GM19023 (cell line): ENCODE results near the gene SEPTIN2.
"Not testable (repeated sequence)": the region's sequence is repeated elsewhere in the genome, so short reads cannot be mapped to it uniquely, and the experiment has no call there.

ENCODE experiments used
- ATAC-seq: cut with Tn5 transposase; IDR thresholded peaks from one replicate; pipeline ENCODE4 v1.9.1; 2021; ENCODE audit warnings: mild to moderate bottlenecking, moderate library complexity; ENCODE audit not compliant: unreplicated experiment

SEPTIN2 gene

GRCh38 chr2:241312082-241312481 is 3.6 kb upstream of the SEPTIN2 start:
- no peak for ATAC-seq

DNA sequence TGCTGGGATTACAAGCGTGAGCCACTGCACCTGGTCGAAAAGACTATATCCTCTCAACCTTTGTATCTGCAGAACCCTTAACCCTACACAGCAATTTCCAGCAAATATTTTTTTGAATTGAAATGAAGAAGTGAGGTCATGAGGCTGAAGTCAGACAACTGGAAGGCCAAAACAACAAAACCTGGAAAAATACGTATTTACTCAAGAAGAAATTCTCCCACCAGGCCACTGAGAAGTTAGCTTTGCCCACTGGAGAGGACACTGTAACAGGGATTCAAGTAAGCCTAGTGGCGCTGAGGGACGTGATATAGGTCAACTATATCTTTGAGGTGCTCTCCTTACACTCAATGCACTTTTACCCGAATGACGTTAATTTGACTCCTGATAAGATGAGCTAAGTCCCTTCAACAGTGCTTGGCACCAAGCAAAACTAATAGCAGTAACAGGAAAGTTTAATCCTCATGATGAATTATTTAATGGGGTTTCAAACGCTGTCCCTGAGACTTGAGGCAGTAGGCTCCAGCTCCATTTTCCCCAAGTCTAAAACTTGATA is 2.1 kb upstream of the SEPTIN2 start:
- ATAC-seq, result no peak

DNA sequence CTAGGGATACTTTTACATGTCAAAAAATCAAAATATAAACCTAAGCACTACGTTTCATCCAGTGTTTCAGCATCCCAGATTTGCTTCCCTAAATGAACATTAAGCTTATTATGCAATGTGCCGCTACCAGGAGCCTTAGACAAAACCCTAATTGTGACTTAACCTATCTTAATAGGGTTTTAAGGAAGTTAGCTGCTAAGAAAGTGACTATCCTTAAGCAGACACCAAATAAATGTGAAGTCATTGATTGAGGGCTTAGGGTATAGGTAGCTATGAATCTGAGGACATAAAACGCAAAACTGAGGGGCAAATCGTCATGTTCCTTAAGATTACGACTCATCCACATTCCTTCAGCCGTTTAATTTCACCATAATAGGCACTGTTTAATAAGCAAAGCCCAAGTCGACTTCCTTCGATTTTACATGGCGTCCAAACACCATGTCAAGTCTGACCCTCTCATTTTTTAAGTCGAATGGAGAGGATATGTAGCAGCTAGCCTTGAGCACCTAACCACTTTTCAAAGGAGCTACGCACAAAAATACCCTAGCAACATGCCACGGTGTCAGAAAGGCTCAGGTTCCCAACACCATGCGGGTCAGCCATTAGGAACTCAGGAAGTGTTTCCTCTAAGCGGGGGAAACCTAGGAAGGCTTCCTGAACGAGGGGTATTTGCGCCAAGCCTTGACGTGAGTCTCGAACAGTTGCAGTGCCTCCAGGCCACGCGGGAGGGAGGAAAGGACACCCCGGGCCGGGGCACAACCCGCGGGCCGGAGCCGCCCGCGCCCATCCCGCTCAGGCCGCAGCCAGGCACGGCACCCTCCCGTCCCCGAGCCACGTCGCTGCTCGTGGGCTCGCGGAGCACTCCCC is 1.3 kb upstream of the SEPTIN2 start:
- no peak for ATAC-seq

GRCh38 chr2:241315093-241315878 is 439 bp upstream of the SEPTIN2 start, which contains the start of gene HDLBP:
Gene HDLBP (minus strand): TSS chr2:241315672. CDS start chr2:241266869, 48,803 bp downstream.
- ATAC-seq, result peak; percentile 69

DNA sequence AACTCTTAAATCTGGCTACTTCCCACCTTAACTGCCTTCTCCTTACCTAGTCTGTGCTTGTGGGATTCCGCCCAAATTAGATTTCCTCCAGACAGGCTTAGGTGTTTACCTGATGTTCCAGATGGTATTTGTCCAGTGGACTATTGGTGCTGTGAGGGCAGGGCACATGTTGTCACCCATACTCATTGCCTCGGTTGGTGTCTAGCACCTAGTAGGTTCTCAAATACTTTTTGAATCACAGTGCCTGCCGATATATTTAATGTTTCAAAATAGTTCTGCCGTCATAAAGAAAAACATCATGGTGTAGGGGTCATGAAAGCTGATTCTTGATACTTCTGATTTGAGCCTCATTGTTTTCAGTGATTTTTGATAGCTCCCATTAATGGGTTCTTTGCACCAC is 1.1 kb downstream of the SEPTIN2 start:
- no peak for ATAC-seq

DNA sequence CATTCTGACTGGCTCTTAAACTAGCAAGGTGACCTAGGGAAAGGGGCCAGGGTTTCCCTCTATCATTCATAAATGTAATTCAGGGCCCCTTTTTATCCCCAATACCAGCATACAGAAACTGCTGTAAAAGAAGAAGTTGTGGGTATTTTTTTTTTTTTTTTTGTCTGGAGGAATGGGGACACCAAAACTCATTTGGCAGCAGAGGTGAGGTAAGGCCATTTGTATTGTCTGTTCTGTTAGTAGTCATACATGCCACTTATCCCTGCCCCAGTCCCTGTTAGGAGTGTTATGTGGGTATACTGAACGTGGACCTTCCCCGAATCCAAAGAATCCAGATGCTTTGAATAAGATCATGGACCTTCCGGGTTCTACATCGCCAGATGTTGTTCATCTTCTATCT is 1.7 kb downstream of the SEPTIN2 start:
- no peak for ATAC-seq

DNA sequence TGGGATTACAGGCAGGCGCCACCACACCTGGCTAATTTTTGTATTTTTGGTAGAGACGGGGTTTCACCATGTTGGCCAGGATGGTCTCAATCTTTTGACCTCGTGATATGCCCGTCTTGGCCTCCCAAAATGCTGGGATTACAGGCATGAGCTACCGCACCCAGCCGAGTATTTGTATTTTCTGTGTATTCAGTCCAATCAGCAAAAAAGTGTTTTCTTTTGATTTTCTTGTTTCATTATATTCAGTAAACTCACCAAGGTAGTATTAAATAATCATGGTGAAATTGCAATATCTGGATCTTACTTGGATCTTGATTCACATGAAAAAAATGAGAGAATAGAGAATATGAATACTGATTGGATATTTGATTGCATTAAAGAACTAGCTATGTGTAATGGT is 3.1 kb downstream of the SEPTIN2 start:
- ATAC-seq, result not testable (repeated sequence)

GRCh38 chr2:241320394-241320793 is 4.7 kb downstream of the SEPTIN2 start:
- no peak for ATAC-seq

DNA sequence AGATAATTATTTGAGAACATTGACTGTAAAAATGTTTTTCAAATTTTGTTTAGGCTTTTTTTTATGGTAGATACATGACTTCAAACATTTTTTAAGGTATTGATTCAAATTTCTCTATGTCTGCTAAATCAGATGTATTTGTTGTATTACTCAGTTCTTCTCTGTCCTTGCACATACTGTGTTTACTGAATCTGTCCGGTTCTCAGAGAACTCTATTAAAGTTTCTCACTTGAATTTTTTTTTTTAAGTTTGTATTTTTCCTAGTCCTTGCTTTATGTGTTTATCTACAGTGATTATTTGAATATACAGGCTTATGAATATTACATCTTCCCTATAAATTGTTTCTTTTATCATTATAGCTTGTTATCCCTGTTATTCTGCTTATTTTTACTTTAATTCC is 5.3 kb downstream of the SEPTIN2 start:
- no peak for ATAC-seq

- ATAC-seq, result no peak
These were observed 6.2 kb downstream of the SEPTIN2 start for GRCh38 chr2:241321886-241322285.

DNA sequence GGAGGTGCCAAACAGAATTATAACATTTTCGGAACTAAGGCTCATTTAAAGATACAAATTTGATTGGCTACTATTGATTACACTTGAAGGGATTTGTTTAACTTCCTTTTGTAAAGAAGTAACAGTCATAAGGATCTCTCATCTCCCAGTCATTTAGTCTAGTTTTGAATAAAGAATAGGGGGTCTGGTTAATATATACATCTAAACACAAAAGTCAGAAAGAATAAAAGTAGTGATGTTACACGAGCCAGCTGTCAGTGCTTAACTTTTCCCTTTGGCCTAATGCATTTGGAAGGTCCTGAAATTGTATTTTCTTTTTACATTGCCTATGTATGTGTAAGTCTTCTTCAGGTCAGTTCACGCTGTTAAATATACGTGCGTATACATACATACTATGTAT is 8.1 kb downstream of the SEPTIN2 start:
- no peak for ATAC-seq

GRCh38 chr2:241324775-241325174 is 9.1 kb downstream of the SEPTIN2 start:
- no peak for ATAC-seq

- ATAC-seq, result no peak
These were observed 9.5 kb downstream of the SEPTIN2 start for GRCh38 chr2:241325257-241325656.

DNA sequence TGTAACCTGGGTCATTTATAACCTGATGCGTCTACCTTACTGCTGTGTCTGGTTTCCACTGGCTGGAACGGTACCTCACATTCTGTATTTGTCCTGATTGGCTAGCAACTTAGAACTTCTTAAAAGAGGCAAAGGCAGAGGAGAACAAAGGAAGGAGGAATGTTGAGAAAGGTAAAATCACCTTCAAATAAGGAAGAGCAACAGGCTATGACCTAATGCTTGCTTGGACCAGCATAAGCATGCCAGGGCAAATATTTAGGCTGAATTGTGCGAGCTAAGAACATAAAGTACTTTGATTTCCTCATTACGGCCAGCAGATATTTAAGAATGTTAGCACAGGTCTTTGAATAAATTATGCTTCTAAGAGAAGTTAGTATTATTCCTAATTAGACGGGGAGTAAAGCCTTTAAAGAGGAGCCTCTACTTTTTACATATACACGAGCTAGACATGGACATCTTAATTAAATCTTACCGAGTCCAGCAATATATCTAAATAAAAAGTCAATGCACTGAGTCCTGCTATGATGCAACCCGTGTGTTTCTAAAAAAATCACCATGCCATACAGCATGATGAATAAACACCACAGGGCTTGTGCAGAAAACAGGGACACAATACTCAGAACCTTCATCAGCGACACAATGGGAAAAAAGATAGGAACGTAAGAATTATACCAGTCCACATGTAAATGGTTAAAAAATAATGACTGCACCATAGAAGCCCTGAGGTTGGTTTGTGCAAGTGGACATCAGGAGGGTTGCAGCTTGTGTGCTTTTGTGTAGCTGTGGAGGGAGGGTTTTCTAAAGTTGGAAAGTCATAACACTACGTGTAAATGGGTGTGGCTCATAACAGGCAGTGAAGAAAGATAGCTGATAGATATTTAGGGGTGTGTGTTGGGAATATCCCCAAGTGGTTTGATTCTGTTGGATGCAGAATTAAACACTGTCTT is 14.2 kb downstream of the SEPTIN2 start:
- ATAC-seq, result no peak

DNA sequence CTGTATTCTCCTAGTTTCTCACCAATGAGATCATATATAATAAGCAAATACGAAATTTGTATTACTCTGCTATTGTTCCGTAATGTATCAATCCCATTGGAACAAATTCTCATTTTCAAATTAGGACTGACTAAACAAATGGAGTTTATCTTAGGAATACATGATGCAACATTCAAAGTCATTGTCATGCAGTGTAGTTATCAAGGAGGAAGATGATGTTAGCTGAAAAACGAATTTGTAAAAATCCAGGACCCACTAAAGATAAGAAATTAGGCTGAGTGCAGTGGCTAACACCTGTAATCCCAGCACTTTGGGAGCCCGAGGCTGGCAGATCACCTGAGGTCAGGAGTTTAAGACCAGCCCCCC is 14.9 kb downstream of the SEPTIN2 start:
- ATAC-seq, result no peak

- no peak for ATAC-seq
These were observed 19.1 kb downstream of the SEPTIN2 start for GRCh38 chr2:241334813-241335212.

GRCh38 chr2:241339839-241340630 is 24.3 kb downstream of the SEPTIN2 start:
- ATAC-seq, result no peak

DNA sequence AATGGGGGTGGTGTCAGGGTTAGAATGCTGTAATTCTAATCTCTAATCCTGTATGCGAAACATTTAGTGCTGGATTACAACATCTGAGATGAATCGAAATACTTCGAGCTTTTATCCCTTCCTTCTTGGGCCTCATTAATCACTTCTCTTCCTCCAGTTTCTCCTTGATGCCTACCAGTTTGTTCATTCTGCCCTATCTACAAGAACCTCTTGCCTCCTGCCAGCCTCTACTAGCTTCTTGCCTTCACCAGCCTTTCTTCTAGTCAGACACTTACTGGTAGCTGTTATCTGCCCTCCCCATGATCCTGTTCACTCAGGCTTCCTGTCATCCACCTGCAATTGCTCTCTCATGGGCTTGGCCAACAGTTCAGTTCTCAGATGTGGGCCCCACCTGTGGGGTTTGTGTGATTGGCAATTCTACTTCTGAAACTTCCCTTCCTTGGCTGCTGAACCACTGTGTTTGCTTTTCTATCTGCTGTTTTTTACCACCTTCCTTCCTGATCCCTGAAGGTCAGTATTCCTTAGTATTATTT is 25.0 kb downstream of the SEPTIN2 start:
- no peak for ATAC-seq

GRCh38 chr2:241344925-241345651 is 29.4 kb downstream of the SEPTIN2 start:
- no peak for ATAC-seq
